Fibroblast of pulmonary artery (primary cell): ENCODE results near the gene GALNT17.
A peak's percentile ranks its signal among the peaks of the same experiment; 100 is the strongest.
"Not testable (repeated sequence)": the region's sequence is repeated elsewhere in the genome, so short reads cannot be mapped to it uniquely, and the experiment has no call there.

ENCODE experiments used
- DNase-seq: peaks from one replicate; pipeline ENCODE4 v3.0.0-alpha.2; 2010; ENCODE audit warnings: low read depth
- H3K4me3 ChIP-seq: replicated peaks from 2 replicates; pipeline ENCODE4 v1.5.1; 2011; ENCODE audit warnings: low read depth, mild to moderate bottlenecking, control low read depth, low read length, moderate library complexity
- CTCF ChIP-seq: IDR thresholded peaks from 2 replicates; pipeline ENCODE4 v1.5.1; 2011; ENCODE audit warnings: mild to moderate bottlenecking, control low read depth, low read length, inconsistent platforms; ENCODE audit errors: missing control alignments

Gene GALNT17

GRCh38 chr7:71731740-71732139 lies 599.8 kb downstream of the GALNT17 start:
- no peak for TF ChIP-seq CTCF
- no peak overlapping the region for H3K4me3 ChIP-seq
- DNase-seq: no peak

GRCh38 chr7:71733107-71733870 lies 601.3 kb downstream of the GALNT17 start:
- no peak overlapping the region for H3K4me3 ChIP-seq
- peak; percentile 62 for DNase-seq
- TF ChIP-seq CTCF: peak; percentile 84

- DNase-seq: peak; percentile 70
These were observed 604.1 kb downstream of the GALNT17 start for GRCh38 chr7:71735961-71736556.

GRCh38 chr7:71737931-71738540 lies 606.1 kb downstream of the GALNT17 start:
- not testable (repeated sequence) for H3K4me3 ChIP-seq, DNase-seq

More at GRCh38 chr7:71735961-71736556, 604.1 kb downstream of the GALNT17 start:
- peak; percentile 92 for TF ChIP-seq CTCF
- H3K4me3 ChIP-seq: no peak overlapping the region

- no peak for TF ChIP-seq CTCF
- no peak for DNase-seq
- H3K4me3 ChIP-seq: no peak overlapping the region
These were observed 607.7 kb downstream of the GALNT17 start for GRCh38 chr7:71739520-71740173.

DNA sequence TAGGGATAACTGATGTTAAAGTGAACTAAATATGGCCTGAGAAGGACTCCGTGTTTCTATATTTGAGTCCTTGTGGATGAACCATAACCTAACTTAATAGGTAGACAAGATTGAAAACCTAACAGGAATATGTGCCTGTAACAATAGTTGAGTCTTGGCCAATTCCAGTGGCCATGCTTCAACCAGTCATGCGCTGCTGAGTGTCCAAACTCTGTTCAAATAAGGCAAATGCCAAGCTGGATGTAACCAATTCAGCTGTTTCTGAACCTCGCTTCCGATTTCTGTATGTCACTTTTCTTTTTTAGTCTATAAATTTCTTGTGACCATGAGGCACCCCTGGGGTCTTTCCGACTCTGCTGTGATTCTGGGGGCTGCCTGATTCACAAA lies 608.2 kb downstream of the GALNT17 start:
- DNase-seq: no peak
- H3K4me3 ChIP-seq: no peak overlapping the region
- TF ChIP-seq CTCF: no peak

DNA sequence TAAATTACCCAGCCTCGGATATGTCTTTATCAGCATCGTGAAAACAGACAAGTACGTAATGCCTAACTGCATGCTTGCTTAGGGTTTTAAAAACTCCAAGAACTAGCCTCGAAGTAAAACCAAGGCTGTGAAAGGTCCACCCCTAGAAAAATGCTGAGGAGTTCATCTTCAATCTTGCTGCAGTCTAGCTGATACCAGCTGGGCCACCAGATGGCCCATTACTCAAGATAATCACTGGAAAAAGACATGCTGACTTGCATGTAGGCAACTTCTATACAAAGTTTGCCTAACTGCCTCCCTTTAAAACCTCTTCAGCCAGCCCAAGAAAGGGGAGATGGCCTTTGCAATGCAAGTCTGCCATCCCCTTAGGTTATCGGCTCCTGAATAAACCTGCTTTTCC lies 614.1 kb downstream of the GALNT17 start:
- DNase-seq: no peak
- TF ChIP-seq CTCF: no peak
- H3K4me3 ChIP-seq: no peak overlapping the region
